ENCODE data around the gene CRADD. TPM values are rescaled to one million over a fixed set of nuclear protein-coding genes. Genes with fewer than 3 reads are reported as not detected.
"Not testable (repeated sequence)": the region's sequence is repeated elsewhere in the genome, so short reads cannot be mapped to it uniquely, and the experiment has no call there.

Gene CRADD
- total RNA-seq, 1 experiment from 2014 or later: 39.0 TPM

GRCh38 chr12:93870020-93870795, 193.0 kb downstream of the CRADD start:
- no peak for DNase-seq (ENCODE audit: low spot score)

GRCh38 chr12:93871566-93871965, 194.4 kb downstream of the CRADD start:
- DNase-seq (ENCODE audit: low spot score): not testable (repeated sequence)

DNA sequence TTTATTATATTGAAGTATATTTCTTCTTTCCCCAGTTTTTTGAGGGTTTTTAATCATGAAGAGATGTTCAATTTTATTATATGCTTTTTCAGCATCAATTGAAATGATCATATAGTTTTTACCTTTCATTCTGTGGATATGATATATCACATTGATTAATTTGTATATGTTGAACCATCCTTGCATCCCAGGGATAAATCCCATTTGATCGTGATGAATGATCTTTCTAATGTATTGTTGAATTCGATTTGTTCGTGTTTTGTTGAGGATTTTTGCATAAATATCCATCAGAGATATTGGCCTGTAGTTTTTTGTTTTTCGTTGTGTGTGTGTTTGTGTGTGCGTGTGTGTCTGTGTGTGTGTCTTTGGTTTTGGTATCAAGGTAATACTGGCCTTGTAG, 196.4 kb downstream of the CRADD start:
- no peak for DNase-seq (ENCODE audit: low spot score)

- DNase-seq (ENCODE audit: low spot score): no peak
Observed at GRCh38 chr12:93875157-93875556, 198.0 kb downstream of the CRADD start.

- DNase-seq (ENCODE audit: low spot score): no peak
Observed at GRCh38 chr12:93876360-93876759, 199.2 kb downstream of the CRADD start.

GRCh38 chr12:93877446-93877845, 200.3 kb downstream of the CRADD start:
- DNase-seq (ENCODE audit: low spot score): no peak

- DNase-seq (ENCODE audit: low spot score): peak; percentile 49
Observed at GRCh38 chr12:93879476-93880421, 202.6 kb downstream of the CRADD start.

DNA sequence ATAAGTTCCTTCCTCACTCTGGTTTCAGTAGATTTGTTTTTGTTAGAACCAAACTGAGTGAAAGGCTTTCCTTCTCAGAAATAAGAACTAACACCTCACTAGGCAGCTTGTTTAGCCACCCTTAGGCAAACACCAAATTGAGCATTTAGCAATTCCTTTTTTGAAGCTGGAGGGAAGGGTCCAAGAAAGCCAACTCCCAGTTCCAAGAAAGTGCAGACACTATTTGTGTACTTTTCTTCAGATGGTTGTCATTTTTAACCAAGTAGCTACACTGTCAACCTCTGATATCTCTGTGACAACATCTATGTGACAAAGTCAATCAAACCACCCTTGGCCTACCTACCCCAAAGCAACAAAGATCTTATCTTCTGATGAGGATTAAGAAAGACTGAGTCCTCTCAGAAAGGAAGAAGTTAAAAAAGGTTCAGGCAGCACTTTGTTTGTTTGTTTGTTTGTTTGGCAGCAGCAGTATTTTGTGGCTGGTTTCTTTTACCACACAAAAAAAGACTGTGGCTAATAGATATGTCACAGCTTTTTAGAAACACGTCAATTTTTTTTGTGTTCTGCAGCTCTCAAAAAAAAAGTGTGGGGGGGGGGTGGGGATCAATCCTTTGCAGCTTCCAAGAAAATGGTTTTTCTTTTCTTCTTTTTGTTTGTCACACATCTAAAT, 203.8 kb downstream of the CRADD start:
- no peak for DNase-seq (ENCODE audit: low spot score)

DNA sequence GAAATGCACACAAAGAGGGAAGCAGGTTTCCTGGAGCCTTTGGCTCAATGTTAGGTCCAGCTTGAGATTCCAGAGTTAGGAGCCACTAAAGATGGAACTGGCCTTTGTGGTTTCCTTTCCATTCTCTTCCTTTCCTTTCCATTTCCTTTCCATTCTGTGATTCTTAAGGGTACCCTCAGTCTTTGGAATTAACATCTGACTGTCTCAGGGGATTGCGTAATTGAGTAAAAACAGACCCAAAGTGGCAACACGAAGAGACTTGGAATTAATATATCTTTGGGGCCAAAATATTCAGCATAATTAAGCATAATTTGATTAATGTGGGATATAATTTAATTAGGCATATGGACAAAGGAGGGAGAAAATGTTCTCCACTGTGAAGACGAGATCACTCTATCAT, 205.6 kb downstream of the CRADD start:
- no peak for DNase-seq (ENCODE audit: low spot score)

- peak; percentile 68 for DNase-seq (ENCODE audit: low spot score)
Observed at GRCh38 chr12:93883436-93884154, 206.4 kb downstream of the CRADD start.

DNA sequence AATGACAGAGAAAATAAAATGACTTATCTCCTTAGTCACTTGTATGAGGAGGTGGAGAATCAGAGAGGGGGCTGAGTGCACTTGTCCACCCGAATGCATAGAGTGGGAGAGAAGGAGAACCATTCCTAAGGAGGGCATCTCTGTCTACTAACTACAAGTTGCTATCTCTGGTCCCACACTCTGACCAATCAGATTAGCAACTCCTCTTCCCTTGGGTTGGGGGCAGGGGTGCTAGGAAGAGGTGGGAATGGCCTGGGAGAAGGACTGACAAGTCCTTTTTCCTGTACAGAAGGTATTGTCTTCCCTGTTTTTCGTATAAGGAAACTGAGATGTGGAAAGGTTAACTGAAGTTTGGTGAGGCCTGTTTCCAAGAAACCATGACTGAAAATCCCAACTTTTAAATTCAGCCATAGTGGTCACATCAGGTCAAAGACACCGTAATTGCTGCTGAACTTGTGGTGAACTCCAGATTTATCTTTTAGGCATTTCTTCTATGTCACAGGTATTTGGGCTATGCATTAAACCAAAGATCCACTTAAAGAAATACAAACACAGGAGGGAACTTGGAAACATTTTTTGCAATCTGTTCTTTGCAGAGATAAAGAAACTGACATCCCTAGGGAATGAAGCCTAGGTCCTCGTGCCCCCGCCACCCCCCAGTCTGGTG, 207.8 kb downstream of the CRADD start:
- peak; percentile 52 for DNase-seq (ENCODE audit: low spot score)

DNA sequence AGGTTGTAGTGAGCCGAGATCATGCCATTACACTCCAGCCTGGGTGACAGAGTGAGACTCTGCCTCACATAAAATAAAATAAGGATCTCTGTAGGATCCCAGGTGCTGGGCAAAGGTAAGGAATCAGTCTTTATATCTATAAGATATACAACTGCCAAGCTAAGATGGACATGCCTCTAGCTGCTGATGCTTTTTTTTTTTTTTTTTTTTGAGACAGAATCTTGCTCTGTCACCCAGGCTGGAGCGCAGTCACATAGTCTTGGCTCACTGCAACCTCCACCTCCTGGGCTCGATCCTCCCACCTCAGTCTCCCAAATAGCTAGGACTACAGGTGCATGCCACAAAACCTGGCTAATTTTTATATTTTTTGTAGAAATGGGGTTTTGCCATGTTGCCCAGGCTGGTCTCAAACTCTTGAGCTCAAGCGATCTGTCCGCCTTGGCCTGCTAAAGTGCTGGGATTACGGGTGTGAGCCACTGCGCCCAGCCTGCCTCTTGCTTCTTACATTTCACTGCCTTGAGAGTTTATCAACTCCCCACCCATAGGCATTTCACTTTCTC, 208.9 kb downstream of the CRADD start:
- DNase-seq (ENCODE audit: low spot score): not testable (repeated sequence)

GRCh38 chr12:93886533-93887511, 209.6 kb downstream of the CRADD start:
- DNase-seq (ENCODE audit: low spot score): peak; percentile 95

DNA sequence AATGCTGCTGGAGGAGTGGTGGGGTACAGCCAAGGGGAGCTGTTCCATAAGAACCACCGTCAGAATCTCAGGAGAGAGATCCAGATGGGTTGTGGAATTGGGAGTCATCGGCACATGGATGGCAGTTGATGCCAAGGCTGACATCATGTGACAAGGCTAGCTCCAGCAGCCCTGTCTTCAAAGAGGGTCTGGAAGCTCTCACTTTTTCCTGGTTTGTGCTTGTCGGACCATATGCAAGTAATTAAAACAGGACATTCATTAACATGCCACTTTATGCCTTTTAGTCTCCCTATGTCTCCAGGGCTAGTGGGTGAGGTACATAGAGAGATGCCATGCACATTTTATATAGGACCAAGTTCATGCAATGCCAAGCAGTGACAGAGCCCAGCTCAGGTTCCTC, 211.8 kb downstream of the CRADD start:
- no peak for DNase-seq (ENCODE audit: low spot score)

GRCh38 chr12:93889516-93890212, 212.5 kb downstream of the CRADD start:
- DNase-seq (ENCODE audit: low spot score): no peak

DNA sequence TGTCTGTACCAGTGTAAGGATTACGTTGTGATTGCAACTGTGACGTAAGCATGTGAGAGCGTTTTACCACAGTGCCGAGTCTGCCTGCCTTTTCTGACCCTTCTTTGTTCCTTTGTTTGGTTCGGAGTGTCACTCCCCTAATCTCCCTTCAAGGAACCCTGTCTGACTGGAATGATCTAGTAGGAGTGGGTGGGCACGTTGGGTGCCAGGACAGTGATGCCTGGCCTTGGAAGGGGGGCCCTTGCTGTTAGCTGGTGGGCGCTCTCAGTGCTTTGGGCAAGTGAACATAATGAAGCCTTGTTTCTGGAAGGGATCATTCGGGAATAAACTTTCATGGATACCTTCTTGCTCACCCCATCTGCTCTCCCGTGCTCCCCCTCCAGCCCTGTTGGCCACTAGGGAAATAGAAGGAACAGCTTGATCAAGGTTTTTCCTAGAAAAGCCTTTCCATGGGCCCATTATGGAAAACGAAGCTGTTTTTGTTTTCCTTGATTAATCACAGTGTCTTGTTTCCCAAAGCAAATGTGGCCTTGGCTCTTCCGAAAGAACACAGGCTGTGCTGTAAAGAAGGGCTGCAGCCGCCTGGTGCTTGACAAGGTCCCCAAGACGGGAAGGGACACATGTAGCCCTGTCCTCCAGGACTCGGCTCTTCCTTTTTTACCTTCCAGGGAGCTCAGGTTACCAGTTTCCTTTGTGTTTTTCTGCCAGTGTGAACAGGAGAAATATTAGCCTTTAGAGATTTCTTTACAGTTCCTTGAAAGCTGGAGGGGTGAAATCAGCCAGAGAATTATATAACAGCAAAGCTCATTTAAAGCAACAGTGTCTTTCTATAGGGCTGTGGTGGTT, 215.5 kb downstream of the CRADD start:
- no peak for DNase-seq (ENCODE audit: low spot score)

DNA sequence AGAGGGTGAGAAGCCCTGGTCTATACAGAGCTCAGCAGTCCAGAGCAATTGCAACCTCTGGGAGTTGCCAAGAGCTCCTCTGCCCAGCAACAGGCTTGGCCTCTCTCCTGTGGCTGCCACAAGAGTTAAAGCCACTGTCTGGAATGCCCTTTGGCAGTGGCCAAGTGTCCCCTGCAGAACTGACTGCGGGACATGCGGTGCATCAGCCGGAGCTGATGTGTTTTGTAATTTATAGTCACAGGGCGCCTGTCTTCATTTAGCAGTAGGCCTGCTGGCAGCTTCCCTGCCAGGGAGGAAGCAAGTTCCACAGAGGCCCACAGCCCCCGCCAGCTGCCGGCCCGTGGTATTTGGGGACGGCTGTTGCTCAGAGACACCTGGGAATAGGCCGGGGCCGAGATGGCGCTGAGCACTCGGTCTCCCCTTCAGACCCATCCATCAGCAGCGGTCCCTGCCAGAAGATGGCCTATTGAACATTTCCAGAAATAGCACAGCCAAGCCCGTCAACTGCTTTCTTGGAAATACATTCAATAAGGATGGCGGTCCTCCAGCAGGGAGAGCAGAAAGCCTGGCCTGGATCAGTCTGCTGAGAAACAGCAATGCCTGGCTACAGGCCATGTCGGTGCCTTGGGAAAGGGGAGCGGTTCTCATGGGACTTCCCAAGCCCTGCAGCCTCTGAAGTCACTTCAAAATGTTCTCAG, 217.4 kb downstream of the CRADD start:
- DNase-seq (ENCODE audit: low spot score): peak; percentile 51

Measured in A172 (cell line).